Measurements from ENCODE around the gene AUTS2. TPM values are rescaled to one million over a fixed set of nuclear protein-coding genes. Genes with fewer than 3 reads are reported as not detected.

Gene AUTS2
- polyA plus RNA-seq, 1 donor from 2014 or later: 97.3 TPM

DNA sequence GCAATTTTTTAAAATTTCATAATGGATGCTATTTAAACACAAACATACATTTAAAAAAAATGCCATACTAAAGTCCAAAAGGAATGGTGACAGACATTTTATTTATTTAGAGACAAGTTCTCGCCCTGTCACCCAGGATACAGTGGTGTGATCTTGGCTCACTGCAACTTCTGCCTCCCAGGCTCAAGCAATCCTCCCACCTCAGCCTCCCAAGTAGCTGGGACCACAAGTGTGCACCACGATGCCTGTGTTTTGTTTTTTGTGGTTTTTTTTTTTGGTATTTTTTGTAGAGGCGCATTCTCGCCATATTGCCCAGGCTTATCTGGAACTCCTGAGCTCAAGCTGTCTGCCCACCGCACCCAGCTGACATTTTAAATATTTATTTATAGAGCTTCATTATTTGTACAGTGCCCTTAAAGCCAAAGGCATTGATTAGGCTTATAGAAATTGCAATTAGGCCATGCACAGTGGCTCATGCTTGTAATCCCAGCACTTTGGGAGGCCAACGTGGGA, 703.5 kb downstream of the AUTS2 start:
- H3K9ac ChIP-seq (ENCODE audit: low read length): no peak overlapping the region
- H3K79me2 ChIP-seq (replicated peaks; ENCODE audit: insufficient read depth, low read length): no peaks in the 10 kb centered on the region
- no peaks in the 10 kb centered on the region for H3K9me3 ChIP-seq (ENCODE audit: low read length)
- no peaks in the 10 kb centered on the region for H3K27me3 ChIP-seq (ENCODE audit: insufficient read depth, low read depth, low read length)
- no peak overlapping the region for H3K4me3 ChIP-seq (ENCODE audit: low read length)
- H3F3A ChIP-seq (ENCODE audit: insufficient read depth, low read length, poor library complexity, severe bottlenecking): no peaks in the 10 kb centered on the region
- no peaks in the 10 kb centered on the region for H3K36me3 ChIP-seq (ENCODE audit: insufficient read depth, low read length)
- no peak overlapping the region for H2AFZ ChIP-seq (ENCODE audit: low read depth, low read length)
- H4K20me1 ChIP-seq (ENCODE audit: insufficient read depth): no peaks in the 10 kb centered on the region
- H3K27ac ChIP-seq (ENCODE audit: low read length): no peak overlapping the region
- TF ChIP-seq SMC3 (conservative IDR thresholded peaks at IDR 0.05; ENCODE audit: poor library complexity): no peak
- no peak for TF ChIP-seq CTCF (IDR thresholded peaks at IDR 0.05; ENCODE audit: poor library complexity, severe bottlenecking)
- TF ChIP-seq EP300 (conservative IDR thresholded peaks at IDR 0.05; ENCODE audit: poor library complexity, severe bottlenecking): no peak
- no peak for TF ChIP-seq RAD21 (conservative IDR thresholded peaks at IDR 0.05)
- TF ChIP-seq EZH2 (IDR thresholded peaks at IDR 0.05; ENCODE audit: borderline replicate concordance, insufficient read depth, low read length, poor library complexity, severe bottlenecking): no peak
- TF ChIP-seq TAF1 (IDR thresholded peaks at IDR 0.05; ENCODE audit: low read depth): no peak
- no peak for TF ChIP-seq REST (IDR thresholded peaks at IDR 0.05; ENCODE audit: borderline replicate concordance)
- TF ChIP-seq POLR2AphosphoS5 (IDR thresholded peaks at IDR 0.05): no peak
- no peak for TF ChIP-seq MXI1 (conservative IDR thresholded peaks at IDR 0.05; ENCODE audit: poor library complexity, severe bottlenecking)
- H3K9me2 ChIP-seq (ENCODE audit: insufficient read depth, low read length): no peaks in the 10 kb centered on the region
- H3K4me2 ChIP-seq (ENCODE audit: low read length): no peak overlapping the region

DNA sequence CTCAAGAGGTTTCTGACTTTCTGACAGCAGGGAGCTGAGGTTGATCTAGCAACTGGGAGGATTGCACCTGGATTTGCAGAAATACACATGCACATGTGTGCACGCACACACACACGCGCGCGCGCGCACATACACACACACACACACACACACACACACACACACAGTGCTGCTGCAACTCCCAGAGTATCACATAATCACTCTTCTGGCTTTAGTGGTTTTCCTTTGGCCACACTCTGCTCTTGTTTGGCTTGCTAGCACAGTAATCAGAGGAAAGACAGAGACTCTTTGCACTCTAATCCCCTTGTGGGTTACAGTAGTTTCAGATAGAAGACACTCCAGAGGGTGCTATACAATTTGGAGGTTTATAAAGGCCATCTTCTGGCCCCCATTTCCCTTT, 705.0 kb downstream of the AUTS2 start:
- no peak overlapping the region for H3K4me3 ChIP-seq (ENCODE audit: low read length)
- H3K36me3 ChIP-seq (ENCODE audit: insufficient read depth, low read length): no peaks in the 10 kb centered on the region
- no peak overlapping the region for H3K27ac ChIP-seq (ENCODE audit: low read length)
- H3K27me3 ChIP-seq (ENCODE audit: insufficient read depth, low read depth, low read length): no peaks in the 10 kb centered on the region
- H3F3A ChIP-seq (ENCODE audit: insufficient read depth, low read length, poor library complexity, severe bottlenecking): no peaks in the 10 kb centered on the region
- no peak overlapping the region for H3K4me2 ChIP-seq (ENCODE audit: low read length)
- H3K9me2 ChIP-seq (ENCODE audit: insufficient read depth, low read length): no peaks in the 10 kb centered on the region
- TF ChIP-seq TAF1 (IDR thresholded peaks at IDR 0.05; ENCODE audit: low read depth) (no peak), REST (IDR thresholded peaks at IDR 0.05; ENCODE audit: borderline replicate concordance) (no peak)
- no peaks in the 10 kb centered on the region for H4K20me1 ChIP-seq (ENCODE audit: insufficient read depth)
- H3K9ac ChIP-seq (ENCODE audit: low read length): no peak overlapping the region
- no peak overlapping the region for H2AFZ ChIP-seq (ENCODE audit: low read depth, low read length)
- no peaks in the 10 kb centered on the region for H3K9me3 ChIP-seq (ENCODE audit: low read length)
- no peaks in the 10 kb centered on the region for H3K79me2 ChIP-seq (replicated peaks; ENCODE audit: insufficient read depth, low read length)
